ENCODE results near the gene TBC1D22B. TPM values are rescaled to one million over a fixed set of nuclear protein-coding genes. Genes with fewer than 3 reads are reported as not detected.

Gene TBC1D22B
- total and polyA plus RNA-seq, 7 donors: 4.3 to 25.6 (median 9.0) TPM

- intact Hi-C loops (cut with DNase I): no loop called here
- no peak for ATAC-seq
- Histone ChIP-seq H3K9me3 (no peaks in the 10 kb centered on the region), H3K4me3 (peak overlapping the region; percentile 90), H3K27me3 (ENCODE audit: insufficient read depth in 3 of 3, low read length in 2 of 3) (no peaks in the 10 kb centered on the region), H3K27ac (peak overlapping the region; percentile 96), H3K4me1 (peaks cover 26% of the 10 kb centered on the region), H3K36me3 (ENCODE audit: insufficient read depth in 1 of 2, low read depth in 1 of 2) (no peaks in the 10 kb centered on the region)
- no peak for DNase-seq
- TF ChIP-seq CTCF (IDR thresholded peaks at IDR 0.05): no peak
- 53 to 67% (median 61%) methylated on average over 2 of the region's 2 CpGs for WGBS, 3 donors
Observed at GRCh38 chr6:37259191-37259590, 1.6 kb downstream of the TBC1D22B start.

GRCh38 chr6:37260040-37260439, 2.5 kb downstream of the TBC1D22B start:
- ATAC-seq: no peak
- peaks cover 34% of the 10 kb centered on the region for H3K4me1 ChIP-seq
- H3K4me3 ChIP-seq: peak overlapping the region; percentile 90
- H3K27ac ChIP-seq: peak overlapping the region; percentile 96
- H3K36me3 ChIP-seq (ENCODE audit: insufficient read depth in 1 of 2, low read depth in 1 of 2): no peaks in the 10 kb centered on the region
- intact Hi-C loops (cut with DNase I): no loop called here
- WGBS, 3 donors: 71 to 81% (median 72%) methylated on average over 2 of the region's 2 CpGs
- H3K9me3 ChIP-seq: no peaks in the 10 kb centered on the region
- DNase-seq: no peak
- H3K27me3 ChIP-seq (ENCODE audit: insufficient read depth in 3 of 3, low read length in 2 of 3): no peaks in the 10 kb centered on the region
- TF ChIP-seq CTCF (IDR thresholded peaks at IDR 0.05): no peak

GRCh38 chr6:37260444-37260843, 2.9 kb downstream of the TBC1D22B start:
- DNase-seq (no peak), ATAC-seq (no peak)
- Histone ChIP-seq H3K27me3 (ENCODE audit: insufficient read depth in 3 of 3, low read length in 2 of 3) (no peaks in the 10 kb centered on the region), H3K4me3 (peak overlapping the region; percentile 90), H3K4me1 (peaks cover 38% of the 10 kb centered on the region), H3K27ac (no peak overlapping the region), H3K36me3 (ENCODE audit: insufficient read depth in 1 of 2, low read depth in 1 of 2) (no peaks in the 10 kb centered on the region), H3K9me3 (no peaks in the 10 kb centered on the region)
- no peak for TF ChIP-seq CTCF (IDR thresholded peaks at IDR 0.05)
- intact Hi-C loops (cut with DNase I): no loop called here
- WGBS, 3 donors: 92 to 96% (median 94%) methylated on average over 1 of the region's 1 CpG

- ATAC-seq: no peak
- Histone ChIP-seq H3K27me3 (ENCODE audit: insufficient read depth in 3 of 3, low read length in 2 of 3) (no peaks in the 10 kb centered on the region), H3K9me3 (no peaks in the 10 kb centered on the region), H3K36me3 (ENCODE audit: insufficient read depth in 1 of 2, low read depth in 1 of 2) (no peaks in the 10 kb centered on the region), H3K4me3 (no peak overlapping the region), H3K4me1 (peaks cover 38% of the 10 kb centered on the region), H3K27ac (no peak overlapping the region)
- no peak for DNase-seq
- no peak for TF ChIP-seq CTCF (IDR thresholded peaks at IDR 0.05)
- intact Hi-C loops (cut with DNase I): no loop called here
- 76 to 89% (median 77%) methylated on average over 5 of the region's 5 CpGs for WGBS, 3 donors
Observed at GRCh38 chr6:37261198-37261597, 3.6 kb downstream of the TBC1D22B start.

- peak overlapping the region; percentile 52 for H3K27ac ChIP-seq
- peaks cover 40% of the 10 kb centered on the region for H3K4me1 ChIP-seq
- H3K4me3 ChIP-seq: no peak overlapping the region
- WGBS, 3 donors: 43 to 70% (median 59%) methylated on average over 8 of the region's 8 CpGs
- H3K27me3 ChIP-seq (ENCODE audit: insufficient read depth in 3 of 3, low read length in 2 of 3): no peaks in the 10 kb centered on the region
- TF ChIP-seq CTCF (IDR thresholded peaks at IDR 0.05): no peak
- H3K36me3 ChIP-seq (ENCODE audit: insufficient read depth in 1 of 2, low read depth in 1 of 2): no peaks in the 10 kb centered on the region
- DNase-seq (no peak), ATAC-seq (peak in 1 of 4 donors; percentile 23)
- no peaks in the 10 kb centered on the region for H3K9me3 ChIP-seq
- intact Hi-C loops (cut with DNase I): no loop called here
Observed at GRCh38 chr6:37262446-37263026, 5.0 kb downstream of the TBC1D22B start.

All from psoas muscle (tissue), 8 donors.